Measurements from ENCODE around the gene POLG2. TPM values are rescaled to one million over a fixed set of nuclear protein-coding genes. Genes with fewer than 3 reads are reported as not detected.

Gene POLG2
- total and polyA plus RNA-seq, 9 of the 15 experiments (the other 6 are each of a cell fraction or from before 2014, with no cell fraction given), result 13.4 to 44.8 (median 37.0) TPM

- POLR2A ChIA-PET, result interaction anchor here (0.6 to 6.8 kb wide), 13 partner anchors 11 to 331 kb away, joined by 3 to 59 read pairs (median 4); partner anchors contain the start of gene MILR1
- Histone ChIP-seq H4K20me1 (replicated peaks; ENCODE audit: control insufficient read depth, insufficient read depth, low read length) (peaks cover 14% of the 10 kb centered on the region), H3K27ac (ENCODE audit: extremely low read depth, low read depth, low read length) (no peak overlapping the region), H3K79me2 (ENCODE audit: control insufficient read depth, insufficient read depth, low read length) (peaks cover 70% of the 10 kb centered on the region), H3K27me3 (ENCODE audit: control insufficient read depth in 2 of 2, insufficient read depth in 2 of 2, low read length in 2 of 2) (no peaks in the 10 kb centered on the region), H2AFZ (ENCODE audit: low read depth, low read length) (no peak overlapping the region), H3K9me1 (ENCODE audit: control insufficient read depth, insufficient read depth, low read length) (no peaks in the 10 kb centered on the region), H3K36me3 (ENCODE audit: control insufficient read depth, insufficient read depth, low read length) (peaks cover 75% of the 10 kb centered on the region), H3K9me3 (replicated peaks; ENCODE audit: control insufficient read depth, insufficient read depth, low read depth, low read length) (no peaks in the 10 kb centered on the region), H3K4me2 (ENCODE audit: insufficient read depth, low read length) (no peak overlapping the region), H3K4me1 (replicated peaks in 1 of 2; ENCODE audit: control insufficient read depth in 2 of 2, insufficient read depth in 2 of 2, low read length in 2 of 2) (peaks cover 9 to 12% of the 10 kb centered on the region in 2 experiments; a peak in 3 of 5 replicates), H3K9ac (ENCODE audit: insufficient read depth in 1 of 2, low read depth in 2 of 2, low read length in 2 of 2) (no peak overlapping the region), H3K4me3 (no peak overlapping the region)
- intact Hi-C loops (cut with micrococcal nuclease) (loop anchor here (10.0 kb wide), 1 partner anchor 235 kb away; no protein-coding TSS in a partner anchor), in situ Hi-C loops (cut with MboI) (no loop called here)
- CTCF ChIA-PET (ENCODE audit: low intra/inter-chr PET ratio), result no interaction called here
- BruUV-seq (replicated peaks), result TSS peak; percentile 0
- ATAC-seq, result no peak
- WGBS (ENCODE audit: insufficient coverage, low coverage, missing lambda C conversion rate), result 85% methylated on average over 6 of the region's 6 CpGs
- FAIRE-seq, result no peak
- DNase-seq (ENCODE audit: extremely low read depth in 1 of 4, low spot score in 3 of 4), result no peak
- no peak for TF ChIP-seq GTF2A2 (tag; IDR thresholded peaks at IDR 0.05)
- TF ChIP-seq NFXL1 (CRISPR knock-in tag; IDR thresholded peaks at IDR 0.05), result peak; percentile 89
- TF ChIP-seq SMAD1 (IDR thresholded peaks at IDR 0.05; ENCODE audit: low read depth, low read length, partially characterized antibody), result no peak
- TF ChIP-seq ZC3H8 (IDR thresholded peaks at IDR 0.05), result no peak
- TF ChIP-seq MAZ (CRISPR knock-in tag; conservative IDR thresholded peaks at IDR 0.05 in 1 of 2, IDR thresholded peaks at IDR 0.05 in 1 of 2), result no peak
- TF ChIP-seq RERE (CRISPR knock-in tag; IDR thresholded peaks at IDR 0.05; ENCODE audit: borderline replicate concordance), result 0 out of 2 replicates have a peak, but pooled peaks have one; percentile 46
- TF ChIP-seq NFATC3 (IDR thresholded peaks at IDR 0.05), result no peak
- TF ChIP-seq SMARCC2 (IDR thresholded peaks at IDR 0.05; ENCODE audit: low read depth), result no peak
- peak; percentile 59; the same call in 1 of the 2 replicates for TF ChIP-seq POLR2AphosphoS5 (IDR thresholded peaks at IDR 0.05; ENCODE audit: control insufficient read depth, insufficient read depth, low read depth, low read length)
- TF ChIP-seq SUPT5H (IDR thresholded peaks at IDR 0.05), result 0 out of 2 replicates have a peak, but pooled peaks have one; percentile 47
- TF ChIP-seq PREB (CRISPR knock-in tag; IDR thresholded peaks at IDR 0.05), result 0 out of 2 replicates have a peak, but pooled peaks have one; percentile 49
- TF ChIP-seq POLR2A (conservative IDR thresholded peaks at IDR 0.05), result peak; percentile 31; the same call in 1 of the 2 replicates
- 0 out of 2 replicates have a peak, but pooled peaks have one; percentile 15 for TF ChIP-seq ZNF551 (CRISPR knock-in tag; IDR thresholded peaks at IDR 0.05)
- TF ChIP-seq ZNF175 (CRISPR knock-in tag; IDR thresholded peaks at IDR 0.05; ENCODE audit: low read depth), result no peak
Measured at GRCh38 chr17:64499805-64500486, 3.1 kb upstream of the POLG2 start.
